ENCODE data around the gene GBP5. TPM values are rescaled to one million over a fixed set of nuclear protein-coding genes. Genes with fewer than 3 reads are reported as not detected.
"Not testable (repeated sequence)": the region's sequence is repeated elsewhere in the genome, so short reads cannot be mapped to it uniquely, and the experiment has no call there.

Gene GBP5
- total RNA-seq, 3 donors from 2014 or later: 1.8 to 3.1 (median 2.6) TPM

GRCh38 chr1:89302697-89303332 is 30.2 kb upstream of the GBP5 start:
- H3K4me3 ChIP-seq: no peak overlapping the region
- H3K4me1 ChIP-seq: no peaks in the 10 kb centered on the region
- no peak for DNase-seq (ENCODE audit: low spot score in 2 of 2)
- intact Hi-C loops (cut with DNase I; ENCODE audit: low total_unique reads): no loop called here
- no peak overlapping the region for H3K27ac ChIP-seq
- H3K27me3 ChIP-seq: no peaks in the 10 kb centered on the region
- no peak for TF ChIP-seq POLR2A (IDR thresholded peaks at IDR 0.05)
- peaks cover 0 to 5% of the 10 kb centered on the region in 2 donors for H3K9me3 ChIP-seq
- H3K36me3 ChIP-seq: no peaks in the 10 kb centered on the region

- H3K27ac ChIP-seq; intact Hi-C loops (cut with DNase I; ENCODE audit: low total_unique reads); H3K27me3 ChIP-seq; H3K9me3 ChIP-seq; H3K36me3 ChIP-seq; DNase-seq (ENCODE audit: low spot score in 2 of 2); H3K4me3 ChIP-seq; H3K4me1 ChIP-seq: not testable (repeated sequence)
Observed at GRCh38 chr1:89299739-89300463, 27.2 kb upstream of the GBP5 start.

- DNase-seq (ENCODE audit: low spot score in 2 of 2): no peak
- no peak overlapping the region for H3K4me3 ChIP-seq
- no peak for TF ChIP-seq CTCF (IDR thresholded peaks at IDR 0.05)
- no peaks in the 10 kb centered on the region for H3K36me3 ChIP-seq
- no peaks in the 10 kb centered on the region for H3K27me3 ChIP-seq
- no peaks in the 10 kb centered on the region for H3K4me1 ChIP-seq
- no peak overlapping the region for H3K27ac ChIP-seq
- intact Hi-C loops (cut with DNase I; ENCODE audit: low total_unique reads): no loop called here
- H3K9me3 ChIP-seq: peaks cover 0 to 5% of the 10 kb centered on the region in 2 donors
Observed at GRCh38 chr1:89298461-89298860, 25.8 kb upstream of the GBP5 start.

- no peak overlapping the region for H3K4me3 ChIP-seq
- no peaks in the 10 kb centered on the region for H3K27me3 ChIP-seq
- no peaks in the 10 kb centered on the region for H3K9me3 ChIP-seq
- no peaks in the 10 kb centered on the region for H3K4me1 ChIP-seq
- no peak for TF ChIP-seq POLR2AphosphoS5 (IDR thresholded peaks at IDR 0.05)
- no peak for TF ChIP-seq POLR2A (IDR thresholded peaks at IDR 0.05)
- no peak for TF ChIP-seq CTCF (IDR thresholded peaks at IDR 0.05)
- DNase-seq (ENCODE audit: low spot score in 2 of 2): no peak
- intact Hi-C loops (cut with DNase I; ENCODE audit: low total_unique reads): no loop called here
- no peak overlapping the region for H3K27ac ChIP-seq
- no peaks in the 10 kb centered on the region for H3K36me3 ChIP-seq
Observed at GRCh38 chr1:89295187-89295586, 22.5 kb upstream of the GBP5 start.

GRCh38 chr1:89291276-89291675 is 18.6 kb upstream of the GBP5 start:
- Histone ChIP-seq H3K36me3 (no peaks in the 10 kb centered on the region), H3K4me1 (peaks cover 0 to 2% of the 10 kb centered on the region in 2 donors), H3K9me3 (no peaks in the 10 kb centered on the region), H3K27me3 (no peaks in the 10 kb centered on the region), H3K4me3 (no peak overlapping the region), H3K27ac (no peak overlapping the region)
- TF ChIP-seq POLR2A (IDR thresholded peaks at IDR 0.05) (no peak), POLR2AphosphoS5 (IDR thresholded peaks at IDR 0.05) (no peak), CTCF (IDR thresholded peaks at IDR 0.05) (no peak)
- intact Hi-C loops (cut with DNase I; ENCODE audit: low total_unique reads): no loop called here
- no peak for DNase-seq (ENCODE audit: low spot score in 2 of 2)

- H3K9me3 ChIP-seq: no peaks in the 10 kb centered on the region
- H3K4me1 ChIP-seq: peaks cover 0 to 2% of the 10 kb centered on the region in 2 donors
- intact Hi-C loops (cut with DNase I; ENCODE audit: low total_unique reads): no loop called here
- no peak overlapping the region for H3K27ac ChIP-seq
- H3K36me3 ChIP-seq: no peaks in the 10 kb centered on the region
- H3K4me3 ChIP-seq: no peak overlapping the region
- H3K27me3 ChIP-seq: no peaks in the 10 kb centered on the region
- DNase-seq (ENCODE audit: low spot score in 2 of 2): no peak
- no peak for TF ChIP-seq POLR2AphosphoS5 (IDR thresholded peaks at IDR 0.05)
- TF ChIP-seq POLR2A (IDR thresholded peaks at IDR 0.05): no peak
- TF ChIP-seq CTCF (IDR thresholded peaks at IDR 0.05): no peak
Observed at GRCh38 chr1:89288051-89288340, 15.3 kb upstream of the GBP5 start.

Measured in breast epithelium (tissue), 4 donors.